ENCODE data around the gene SRPRB. TPM values are rescaled to one million over a fixed set of nuclear protein-coding genes. Genes with fewer than 3 reads are reported as not detected.

SRPRB gene
- total RNA-seq, 1 experiment from 2014 or later, result 43.4 TPM

DNA sequence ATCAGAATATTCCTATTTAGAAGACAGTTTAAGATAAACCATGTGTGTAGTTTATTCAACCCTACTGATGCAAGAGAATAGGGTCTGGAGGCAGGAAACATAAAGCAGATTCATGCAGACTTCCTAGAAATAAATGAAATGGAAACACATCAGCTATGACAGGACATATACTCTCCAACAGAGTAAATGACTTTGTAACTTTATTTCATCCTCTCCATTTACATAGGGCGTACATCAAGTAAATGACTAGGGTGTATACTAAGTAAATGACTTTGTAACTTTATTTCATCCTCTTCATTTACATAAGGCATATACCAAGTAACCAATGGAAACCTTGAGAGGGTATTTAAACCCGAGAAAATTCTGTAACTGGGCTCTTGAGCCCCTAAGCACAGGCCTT lies 17.6 kb upstream of the SRPRB start:
- H3K4me1 ChIP-seq (ENCODE audit: insufficient read depth, low read length), result no peaks in the 10 kb centered on the region
- H2AFZ ChIP-seq (ENCODE audit: low read length), result no peak overlapping the region
- no peak overlapping the region for H3K4me3 ChIP-seq (ENCODE audit: low read length)
- no peaks in the 10 kb centered on the region for H3K9me2 ChIP-seq (replicated peaks; ENCODE audit: low read length)
- ATAC-seq (no peak), DNase-seq (no peak)
- peaks cover 16% of the 10 kb centered on the region for H3K9me3 ChIP-seq (ENCODE audit: low read length)
- POLR2A ChIA-PET (ENCODE audit: unreplicated experiment), result no interaction called here
- intact Hi-C loops (cut with micrococcal nuclease), result no loop called here
- no peak overlapping the region for H3K27ac ChIP-seq (ENCODE audit: low read length)
- no peak overlapping the region for H3K4me2 ChIP-seq (ENCODE audit: low read length)
- BruUV-seq (replicated peaks), result no TSS peak
- H3F3A ChIP-seq (ENCODE audit: low read length, unreplicated experiment), result no peaks in the 10 kb centered on the region
- H4K20me1 ChIP-seq (ENCODE audit: low read length), result no peaks in the 10 kb centered on the region
- TF ChIP-seq EZH2 (IDR thresholded peaks at IDR 0.05; ENCODE audit: low read length, unreplicated experiment), result no peak
- TF ChIP-seq, protein P1, sequence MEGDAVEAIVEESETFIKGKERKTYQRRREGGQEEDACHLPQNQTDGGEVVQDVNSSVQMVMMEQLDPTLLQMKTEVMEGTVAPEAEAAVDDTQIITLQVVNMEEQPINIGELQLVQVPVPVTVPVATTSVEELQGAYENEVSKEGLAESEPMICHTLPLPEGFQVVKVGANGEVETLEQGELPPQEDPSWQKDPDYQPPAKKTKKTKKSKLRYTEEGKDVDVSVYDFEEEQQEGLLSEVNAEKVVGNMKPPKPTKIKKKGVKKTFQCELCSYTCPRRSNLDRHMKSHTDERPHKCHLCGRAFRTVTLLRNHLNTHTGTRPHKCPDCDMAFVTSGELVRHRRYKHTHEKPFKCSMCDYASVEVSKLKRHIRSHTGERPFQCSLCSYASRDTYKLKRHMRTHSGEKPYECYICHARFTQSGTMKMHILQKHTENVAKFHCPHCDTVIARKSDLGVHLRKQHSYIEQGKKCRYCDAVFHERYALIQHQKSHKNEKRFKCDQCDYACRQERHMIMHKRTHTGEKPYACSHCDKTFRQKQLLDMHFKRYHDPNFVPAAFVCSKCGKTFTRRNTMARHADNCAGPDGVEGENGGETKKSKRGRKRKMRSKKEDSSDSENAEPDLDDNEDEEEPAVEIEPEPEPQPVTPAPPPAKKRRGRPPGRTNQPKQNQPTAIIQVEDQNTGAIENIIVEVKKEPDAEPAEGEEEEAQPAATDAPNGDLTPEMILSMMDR (conservative IDR thresholded peaks at IDR 0.05; ENCODE audit: low read depth, low read length), result no peak
- no peak for TF ChIP-seq EZH2phosphoT487 (IDR thresholded peaks at IDR 0.05; ENCODE audit: borderline replicate concordance, low read length)
- H3K9ac ChIP-seq (ENCODE audit: low read length), result no peak overlapping the region
- H3K79me2 ChIP-seq (ENCODE audit: low read length), result no peaks in the 10 kb centered on the region
- H3K27me3 ChIP-seq (ENCODE audit: low read length), result no peaks in the 10 kb centered on the region
- H3K36me3 ChIP-seq (ENCODE audit: low read depth, low read length), result 0 out of 2 replicates have a peak, but pooled peaks cover 3% of the 10 kb centered on the region
- CTCF ChIA-PET, result no interaction called here

DNA sequence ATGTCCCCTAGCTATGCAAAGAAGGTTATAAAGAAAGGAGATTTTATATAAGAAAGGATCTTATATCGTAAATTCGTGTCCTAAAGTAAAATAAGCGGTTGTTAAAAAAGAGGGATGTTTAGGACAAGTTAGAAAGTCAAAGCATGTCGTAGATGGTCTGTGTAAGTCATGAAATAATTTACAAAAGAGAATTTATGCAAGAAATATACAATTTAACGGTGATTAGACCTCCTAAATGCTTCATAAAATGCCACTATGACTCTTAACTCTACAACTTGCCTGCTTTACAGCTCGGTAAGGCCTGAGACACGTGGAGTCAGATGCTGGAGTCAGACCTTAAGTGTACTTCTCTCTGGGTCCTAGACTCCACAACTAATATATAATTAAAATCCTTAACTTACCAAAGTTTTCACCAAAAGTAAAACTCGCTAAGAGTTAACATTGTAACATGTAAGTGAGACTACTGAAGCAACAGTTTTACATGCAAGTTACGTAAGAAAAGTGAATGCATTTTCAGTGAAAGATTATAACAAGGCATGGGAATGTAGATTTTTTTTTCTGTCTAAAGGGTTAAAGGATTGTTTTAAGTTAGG lies 13.3 kb upstream of the SRPRB start:
- Histone ChIP-seq H4K20me1 (ENCODE audit: low read length) (no peaks in the 10 kb centered on the region), H3K4me2 (ENCODE audit: low read length) (no peak overlapping the region), H3K9ac (ENCODE audit: low read length) (no peak overlapping the region), H3K79me2 (ENCODE audit: low read length) (no peaks in the 10 kb centered on the region), H2AFZ (ENCODE audit: low read length) (no peak overlapping the region), H3K4me3 (ENCODE audit: low read length) (no peak overlapping the region), H3K27ac (ENCODE audit: low read length) (no peak overlapping the region), H3F3A (ENCODE audit: low read length, unreplicated experiment) (no peaks in the 10 kb centered on the region), H3K9me3 (ENCODE audit: low read length) (peaks cover 16% of the 10 kb centered on the region), H3K27me3 (ENCODE audit: low read length) (no peaks in the 10 kb centered on the region), H3K9me2 (replicated peaks; ENCODE audit: low read length) (no peaks in the 10 kb centered on the region), H3K4me1 (ENCODE audit: insufficient read depth, low read length) (no peaks in the 10 kb centered on the region), H3K36me3 (ENCODE audit: low read depth, low read length) (0 out of 2 replicates have a peak, but pooled peaks cover 3% of the 10 kb centered on the region)
- ATAC-seq (no peak), DNase-seq (peak; percentile 34)
- BruUV-seq (replicated peaks), result no TSS peak
- TF ChIP-seq EZH2 (IDR thresholded peaks at IDR 0.05; ENCODE audit: low read length, unreplicated experiment) (no peak), EZH2phosphoT487 (IDR thresholded peaks at IDR 0.05; ENCODE audit: borderline replicate concordance, low read length) (no peak)
- TF ChIP-seq, protein P1 (conservative IDR thresholded peaks at IDR 0.05; ENCODE audit: low read depth, low read length), result no peak
- ChIA-PET CTCF (no interaction called here), POLR2A (ENCODE audit: unreplicated experiment) (no interaction called here)
- intact Hi-C loops (cut with micrococcal nuclease), result no loop called here

DNA sequence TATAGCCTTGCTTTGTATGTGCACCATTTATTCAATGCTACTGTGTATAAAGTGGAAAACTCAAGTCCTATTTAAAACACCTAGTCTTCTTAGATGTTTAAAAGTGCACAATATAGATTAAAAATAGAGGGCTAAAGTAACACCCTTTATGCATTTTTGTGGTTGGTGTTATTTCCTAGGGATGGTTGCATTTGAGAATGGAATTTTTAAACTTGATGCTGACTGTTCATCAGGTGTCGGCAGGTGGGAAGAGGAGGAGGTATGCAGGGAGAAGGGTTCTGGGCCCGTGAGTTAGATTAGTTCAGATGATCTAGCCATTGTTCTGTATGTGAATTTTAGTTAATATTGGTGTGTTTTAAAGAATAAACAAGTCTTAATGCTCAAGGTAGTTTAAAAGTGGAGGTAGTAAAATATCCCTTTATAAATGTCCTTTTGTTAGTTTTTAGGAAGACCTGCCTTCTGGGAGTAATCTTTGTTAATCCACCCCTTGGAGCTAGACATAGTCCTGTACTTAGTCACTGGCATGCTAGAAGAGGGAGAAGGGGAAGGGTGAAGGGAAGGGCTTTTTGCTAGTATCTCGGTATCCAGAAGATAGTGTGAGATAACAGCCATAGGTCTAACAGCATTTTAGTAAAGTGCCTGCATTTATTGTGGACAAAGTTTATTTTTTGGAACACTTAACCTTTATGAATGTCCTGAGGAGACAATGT lies 8.1 kb upstream of the SRPRB start:
- ChIA-PET POLR2A (ENCODE audit: unreplicated experiment) (no interaction called here), CTCF (no interaction called here)
- intact Hi-C loops (cut with micrococcal nuclease), result no loop called here
- DNase-seq (peak; percentile 17), ATAC-seq (no peak)
- H4K20me1 ChIP-seq (ENCODE audit: low read length), result no peaks in the 10 kb centered on the region
- no peak overlapping the region for H2AFZ ChIP-seq (ENCODE audit: low read length)
- no peaks in the 10 kb centered on the region for H3K27me3 ChIP-seq (ENCODE audit: low read length)
- no peak overlapping the region for H3K27ac ChIP-seq (ENCODE audit: low read length)
- no peaks in the 10 kb centered on the region for H3F3A ChIP-seq (ENCODE audit: low read length, unreplicated experiment)
- no peak overlapping the region for H3K4me2 ChIP-seq (ENCODE audit: low read length)
- H3K36me3 ChIP-seq (ENCODE audit: low read depth, low read length), result no peaks in the 10 kb centered on the region
- peaks cover 3% of the 10 kb centered on the region; the same call in 1 of the 2 replicates for H3K9me3 ChIP-seq (ENCODE audit: low read length)
- TF ChIP-seq, protein P1 (conservative IDR thresholded peaks at IDR 0.05; ENCODE audit: low read depth, low read length), result no peak
- TF ChIP-seq EZH2phosphoT487 (IDR thresholded peaks at IDR 0.05; ENCODE audit: borderline replicate concordance, low read length), result no peak
- TF ChIP-seq EZH2 (IDR thresholded peaks at IDR 0.05; ENCODE audit: low read length, unreplicated experiment), result no peak
- no peaks in the 10 kb centered on the region for H3K79me2 ChIP-seq (ENCODE audit: low read length)
- H3K9me2 ChIP-seq (replicated peaks; ENCODE audit: low read length), result no peaks in the 10 kb centered on the region
- no peak overlapping the region for H3K9ac ChIP-seq (ENCODE audit: low read length)
- peaks cover 5% of the 10 kb centered on the region; the same call in 1 of the 2 replicates for H3K4me1 ChIP-seq (ENCODE audit: insufficient read depth, low read length)
- H3K4me3 ChIP-seq (ENCODE audit: low read length), result no peak overlapping the region
- no TSS peak for BruUV-seq (replicated peaks)

Measured in PC-3 (cell line).